ENCODE measurements around the gene ERG.

DNA sequence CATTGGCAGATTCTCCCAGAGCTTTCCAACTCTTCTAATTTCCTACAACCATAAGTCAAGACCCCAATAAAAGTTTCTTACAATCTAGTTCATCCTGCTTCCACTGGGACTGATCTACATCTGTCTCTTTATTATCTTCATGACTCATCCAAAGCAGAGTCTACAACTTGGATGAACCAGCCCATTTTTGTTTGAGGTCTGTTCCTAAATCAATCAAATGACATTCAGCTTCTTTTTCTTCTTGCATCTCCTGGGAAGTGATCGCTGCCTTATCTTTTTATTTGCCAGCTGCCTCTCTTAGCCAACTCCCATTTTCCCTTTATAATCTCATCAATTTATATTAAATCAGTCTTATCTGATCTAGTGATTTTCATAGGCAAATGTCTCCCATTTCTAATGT is 105.6 kb downstream of the ERG start:
- TF ChIP-seq, protein P1, sequence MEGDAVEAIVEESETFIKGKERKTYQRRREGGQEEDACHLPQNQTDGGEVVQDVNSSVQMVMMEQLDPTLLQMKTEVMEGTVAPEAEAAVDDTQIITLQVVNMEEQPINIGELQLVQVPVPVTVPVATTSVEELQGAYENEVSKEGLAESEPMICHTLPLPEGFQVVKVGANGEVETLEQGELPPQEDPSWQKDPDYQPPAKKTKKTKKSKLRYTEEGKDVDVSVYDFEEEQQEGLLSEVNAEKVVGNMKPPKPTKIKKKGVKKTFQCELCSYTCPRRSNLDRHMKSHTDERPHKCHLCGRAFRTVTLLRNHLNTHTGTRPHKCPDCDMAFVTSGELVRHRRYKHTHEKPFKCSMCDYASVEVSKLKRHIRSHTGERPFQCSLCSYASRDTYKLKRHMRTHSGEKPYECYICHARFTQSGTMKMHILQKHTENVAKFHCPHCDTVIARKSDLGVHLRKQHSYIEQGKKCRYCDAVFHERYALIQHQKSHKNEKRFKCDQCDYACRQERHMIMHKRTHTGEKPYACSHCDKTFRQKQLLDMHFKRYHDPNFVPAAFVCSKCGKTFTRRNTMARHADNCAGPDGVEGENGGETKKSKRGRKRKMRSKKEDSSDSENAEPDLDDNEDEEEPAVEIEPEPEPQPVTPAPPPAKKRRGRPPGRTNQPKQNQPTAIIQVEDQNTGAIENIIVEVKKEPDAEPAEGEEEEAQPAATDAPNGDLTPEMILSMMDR (IDR thresholded peaks at IDR 0.05) = no peak
- no peak for TF ChIP-seq POLR2A (IDR thresholded peaks at IDR 0.05)
